Hepatocyte (in vitro differentiated cells): ENCODE results near the gene MSX2. TPM values are rescaled to one million over a fixed set of nuclear protein-coding genes. Genes with fewer than 3 reads are reported as not detected.

Experiments used
- DNase-seq: peaks from one replicate; pipeline ENCODE4 v3.0.0-alpha.2; 2016; ENCODE audit warnings: low spot score
- H2AFZ ChIP-seq: fragments of 200-600 bp; sonication (generic); 2 replicates; pipeline ENCODE4 v1.6.0; 2016; ENCODE audit warnings: antibody characterized with exemption, mild to moderate bottlenecking
- H3K27ac ChIP-seq: fragments of 200-600 bp; sonication (generic); 2 replicates; pipeline ENCODE4 v1.5.1; 2016; ENCODE audit warnings: mild to moderate bottlenecking
- H3K27me3 ChIP-seq: fragments of 200-600 bp; sonication (generic); 2 replicates; pipeline ENCODE4 v1.6.1; 2016
- H3K36me3 ChIP-seq: fragments of 200-600 bp; sonication (generic); replicated peaks from 2 replicates; pipeline ENCODE4 v1.5.1; 2016; ENCODE audit warnings: low read depth; ENCODE audit not compliant: insufficient read depth
- H3K4me1 ChIP-seq: fragments of 200-600 bp; sonication (generic); 2 replicates; pipeline ENCODE4 v1.5.1; 2016; ENCODE audit warnings: mild to moderate bottlenecking, moderate library complexity; ENCODE audit not compliant: insufficient read depth
- H3K4me2 ChIP-seq: fragments of 200-600 bp; sonication (generic); 2 replicates; pipeline ENCODE4 v1.6.0; 2016
- H3K4me3 ChIP-seq: fragments of 200-600 bp; sonication (generic); 2 replicates; pipeline ENCODE4 v1.5.1; 2016; ENCODE audit warnings: mild to moderate bottlenecking
- H3K79me2 ChIP-seq: fragments of 200-600 bp; sonication (generic); 2 replicates; pipeline ENCODE4 v1.6.0; 2017; ENCODE audit warnings: mild to moderate bottlenecking
- H3K9me2 ChIP-seq: fragments of 200-600 bp; sonication (generic); replicated peaks from 2 replicates; pipeline ENCODE4 v1.6.0; 2017; ENCODE audit warnings: mild to moderate bottlenecking; ENCODE audit not compliant: insufficient read depth
- H3K9me3 ChIP-seq: fragments of 200-600 bp; sonication (generic); 2 replicates; pipeline ENCODE4 v1.5.1; 2016; ENCODE audit warnings: low read depth, mild to moderate bottlenecking
- H4K20me1 ChIP-seq: fragments of 200-600 bp; sonication (generic); 2 replicates; pipeline ENCODE4 v1.6.0; 2016; ENCODE audit warnings: mild to moderate bottlenecking; ENCODE audit not compliant: insufficient read depth, poor library complexity, severe bottlenecking
- CTCF ChIP-seq: fragments of 200-600 bp; sonication (generic); IDR thresholded peaks from 2 replicates; pipeline ENCODE4 v1.5.1; 2016; ENCODE audit warnings: antibody characterized with exemption, mild to moderate bottlenecking; ENCODE audit not compliant: poor library complexity
- EZH2 ChIP-seq: fragments of 200-600 bp; sonication (generic); IDR thresholded peaks from 2 replicates; pipeline ENCODE4 v1.6.1; 2016; ENCODE audit warnings: antibody characterized with exemption, mild to moderate bottlenecking, borderline replicate concordance
- EZH2phosphoT487 ChIP-seq: fragments of 200-600 bp; sonication (generic); IDR thresholded peaks from one replicate; pipeline ENCODE4 v1.6.1; 2018; ENCODE audit warnings: antibody characterized with exemption, mild to moderate bottlenecking, low read depth, moderate library complexity; ENCODE audit not compliant: unreplicated experiment, severe bottlenecking
- WGBS: methylation state at CpG from one replicate; pipeline ENCODE4 v1.1.6; 2016; ENCODE audit warnings: low lambda C conversion rate; ENCODE audit errors: missing lambda C conversion rate; 5-methylcytosine and 5-hydroxymethylcytosine counted together
- polyA plus RNA-seq: library from polyadenylated mRNA; unstranded; fragments of >200 nt; fragmentation: Nextera tagmentation; extraction: Ambion mirVana; gene quantifications from 2 replicates; pipeline ENCODE4 v1.2.1, GENCODE V29; 2016
- total RNA-seq: library from RNA; depleted of rRNA; stranded (reverse); fragments of >200 nt; gene quantifications from 2 replicates; pipeline ENCODE4 v1.2.3, GENCODE V29; 2014

The MSX2 gene
- total and polyA plus RNA-seq, 2 experiments from 2014 or later, result 20.7 to 28.4 TPM

GRCh38 chr5:174734571-174735497 is 10.5 kb downstream of the MSX2 start:
- peak overlapping the region; percentile 63 for H2AFZ ChIP-seq
- peaks cover 10% of the 10 kb centered on the region for H3K27me3 ChIP-seq
- DNase-seq, result no peak
- H3K4me2 ChIP-seq, result peak overlapping the region; percentile 90
- WGBS, result 21% methylated on average over 22 of the region's 22 CpGs
- H3K79me2 ChIP-seq, result peaks cover 19% of the 10 kb centered on the region
- peaks cover 26% of the 10 kb centered on the region for H3K4me1 ChIP-seq
- no peaks in the 10 kb centered on the region for H3K9me2 ChIP-seq
- peaks cover under 1% of the 10 kb centered on the region for H4K20me1 ChIP-seq
- TF ChIP-seq EZH2phosphoT487, result no peak
- no peak for TF ChIP-seq EZH2
- no peak for TF ChIP-seq CTCF
- no peaks in the 10 kb centered on the region for H3K9me3 ChIP-seq
- peak overlapping the region; percentile 83 for H3K27ac ChIP-seq
- H3K4me3 ChIP-seq, result peak overlapping the region; percentile 19
- H3K36me3 ChIP-seq, result no peaks in the 10 kb centered on the region

- no peaks in the 10 kb centered on the region for H3K9me2 ChIP-seq
- H3K79me2 ChIP-seq, result peaks cover 12% of the 10 kb centered on the region
- H4K20me1 ChIP-seq, result no peaks in the 10 kb centered on the region
- peak overlapping the region; percentile 90 for H3K4me2 ChIP-seq
- peak; percentile 78 for DNase-seq
- H3K9me3 ChIP-seq, result no peaks in the 10 kb centered on the region
- peaks cover 26% of the 10 kb centered on the region for H3K4me1 ChIP-seq
- WGBS, result 2% methylated on average over 54 of the region's 54 CpGs
- H3K27me3 ChIP-seq, result peaks cover 10% of the 10 kb centered on the region
- no peaks in the 10 kb centered on the region for H3K36me3 ChIP-seq
- H3K27ac ChIP-seq, result peak overlapping the region; percentile 83
- peak overlapping the region; percentile 63 for H2AFZ ChIP-seq
- H3K4me3 ChIP-seq, result peak overlapping the region; percentile 19
- TF ChIP-seq CTCF, result peak; percentile 72
- no peak for TF ChIP-seq EZH2phosphoT487
- TF ChIP-seq EZH2, result no peak
Measured at GRCh38 chr5:174735498-174736330, 11.3 kb downstream of the MSX2 start.

GRCh38 chr5:174736331-174736721 is 11.9 kb downstream of the MSX2 start:
- Histone ChIP-seq H3K79me2 (peaks cover 6% of the 10 kb centered on the region), H3K27ac (peak overlapping the region; percentile 83), H3K9me2 (no peaks in the 10 kb centered on the region), H3K4me2 (peak overlapping the region; percentile 90), H2AFZ (no peak overlapping the region), H4K20me1 (no peaks in the 10 kb centered on the region), H3K9me3 (no peaks in the 10 kb centered on the region), H3K36me3 (no peaks in the 10 kb centered on the region), H3K4me3 (no peak overlapping the region), H3K4me1 (peaks cover 26% of the 10 kb centered on the region), H3K27me3 (peaks cover 5% of the 10 kb centered on the region)
- 30% methylated on average over 4 of the region's 4 CpGs for WGBS
- DNase-seq, result peak; percentile 61
- TF ChIP-seq CTCF, result no peak
- TF ChIP-seq EZH2, result no peak
- TF ChIP-seq EZH2phosphoT487, result no peak
